HG03159 (cell line): ENCODE results near the gene SPOCK1.
"Not testable (repeated sequence)": the region's sequence is repeated elsewhere in the genome, so short reads cannot be mapped to it uniquely, and the experiment has no call there.

ENCODE experiments used
- ATAC-seq: cut with Tn5 transposase; IDR thresholded peaks from one replicate; pipeline ENCODE4 v1.9.1; 2021; ENCODE audit warnings: mild to moderate bottlenecking, moderate library complexity; ENCODE audit not compliant: unreplicated experiment

The SPOCK1 gene

DNA sequence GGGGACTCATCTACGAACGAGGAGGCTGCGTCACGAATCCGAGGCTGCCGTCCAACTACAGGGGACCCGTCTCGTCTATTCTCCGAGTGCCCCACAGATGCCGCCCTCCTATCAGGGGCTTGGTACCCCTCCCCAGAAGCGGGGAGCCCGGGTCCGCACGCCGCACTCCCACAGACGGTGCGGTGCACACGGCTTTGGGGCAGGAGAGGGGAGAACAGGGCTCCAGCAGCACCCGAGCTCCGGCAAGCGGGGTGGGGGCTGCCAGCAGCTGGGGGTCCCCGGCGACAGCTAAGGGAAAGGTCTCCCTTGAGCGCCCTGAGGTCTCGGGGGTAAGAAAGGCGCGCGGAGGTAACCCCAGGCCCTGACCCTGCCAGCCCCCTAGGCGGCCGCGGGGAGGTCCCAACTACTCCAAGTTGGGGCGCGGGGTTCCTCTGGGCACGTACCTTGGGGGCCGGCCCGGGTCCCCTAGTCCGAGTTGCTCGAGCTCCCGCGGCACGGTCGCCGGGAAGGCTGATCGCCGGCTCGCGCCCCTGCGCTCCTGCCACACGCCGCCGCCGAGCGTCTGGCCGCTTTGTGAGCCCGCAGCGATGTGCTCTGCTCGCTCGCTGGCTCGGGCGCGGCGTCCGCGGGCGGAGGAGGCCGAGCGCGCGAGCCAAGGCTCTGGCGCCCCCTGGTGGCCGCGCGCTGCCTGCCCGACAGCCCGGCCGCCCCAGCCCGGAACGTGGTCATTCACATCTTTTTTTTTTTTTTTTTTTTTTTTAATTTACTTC, at the start of gene SPOCK1:
SPOCK1 (minus strand) TSS at position 591 of the 770 bp plus-strand sequence.
- peak; percentile 95 for ATAC-seq

DNA sequence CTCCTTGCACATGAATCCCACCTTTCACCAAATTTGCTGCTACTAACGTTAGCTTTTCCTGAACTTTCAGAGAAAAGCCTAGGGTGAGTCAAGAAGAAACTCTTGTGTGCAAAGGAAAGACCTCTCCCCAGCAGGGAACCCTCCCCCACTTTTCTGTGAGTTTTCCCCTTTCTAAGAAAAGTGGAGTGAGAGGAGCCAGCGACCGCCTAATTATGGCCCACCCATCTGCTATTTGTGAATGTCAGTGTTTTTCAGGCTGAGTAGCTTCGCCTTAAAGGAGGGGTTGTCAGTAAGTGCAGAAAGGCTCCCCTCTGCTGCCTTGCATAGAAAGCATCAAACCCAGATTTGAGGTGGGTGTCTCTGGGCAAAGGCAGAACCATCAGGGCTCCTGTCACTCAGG, 46.8 kb upstream of the SPOCK1 start:
- ATAC-seq: no peak

DNA sequence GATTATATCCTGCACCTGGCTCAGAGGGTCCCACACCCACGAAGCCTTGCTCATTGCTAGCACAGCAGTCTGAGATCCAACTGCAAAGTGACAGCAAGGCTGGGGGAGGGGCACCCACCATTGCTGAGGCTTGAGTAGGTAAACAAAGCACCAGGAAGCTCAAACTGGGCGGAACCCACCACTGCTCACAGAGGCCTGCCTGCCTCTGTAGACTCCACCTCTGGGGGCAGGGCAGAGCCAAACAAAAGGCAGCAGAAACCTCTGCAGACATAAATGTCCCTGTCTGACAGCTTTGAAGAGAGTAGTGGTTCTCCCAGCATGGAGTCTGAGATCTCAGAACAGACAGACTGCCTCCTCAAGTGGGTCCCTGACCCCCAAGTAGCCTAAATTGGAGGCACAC, 36.3 kb upstream of the SPOCK1 start:
- not testable (repeated sequence) for ATAC-seq

DNA sequence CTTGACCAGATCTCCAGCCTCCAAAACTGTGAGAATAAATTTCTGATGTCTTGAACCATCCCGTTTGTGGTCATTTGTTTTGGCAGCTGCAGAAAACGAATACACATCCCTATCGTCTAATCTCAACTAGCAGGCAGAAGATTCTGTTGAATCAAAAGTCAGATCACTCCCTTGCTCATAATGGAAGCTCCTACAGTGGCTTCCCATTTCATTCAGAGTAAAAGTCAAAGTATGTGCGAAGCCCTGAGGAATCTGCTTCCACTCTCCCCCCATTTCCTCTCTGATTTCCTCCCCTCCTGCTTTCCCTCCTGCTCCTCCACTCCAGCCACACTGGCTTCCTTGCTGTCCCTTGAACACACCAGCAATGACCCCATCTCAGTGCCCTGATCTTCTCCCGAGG, 34.8 kb upstream of the SPOCK1 start:
- ATAC-seq: no peak

DNA sequence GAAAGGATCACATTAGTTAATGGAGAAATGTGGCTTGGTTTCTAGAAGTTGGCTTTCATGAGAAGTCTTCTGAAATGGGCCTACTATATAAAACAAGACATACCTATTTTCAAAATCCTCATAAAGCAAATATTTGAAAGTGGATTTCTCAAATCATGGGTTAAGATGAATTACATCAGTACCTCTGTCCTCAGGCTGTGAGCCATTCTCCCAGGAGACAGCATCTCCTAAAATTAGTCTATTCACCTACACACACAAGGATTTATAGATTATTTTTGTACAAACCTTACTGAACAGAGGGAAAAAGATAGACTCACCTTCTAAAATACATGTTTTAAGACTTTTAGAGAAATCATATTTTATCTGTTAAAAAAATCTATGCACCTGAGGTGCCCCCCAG, 32.1 kb upstream of the SPOCK1 start:
- ATAC-seq: no peak

DNA sequence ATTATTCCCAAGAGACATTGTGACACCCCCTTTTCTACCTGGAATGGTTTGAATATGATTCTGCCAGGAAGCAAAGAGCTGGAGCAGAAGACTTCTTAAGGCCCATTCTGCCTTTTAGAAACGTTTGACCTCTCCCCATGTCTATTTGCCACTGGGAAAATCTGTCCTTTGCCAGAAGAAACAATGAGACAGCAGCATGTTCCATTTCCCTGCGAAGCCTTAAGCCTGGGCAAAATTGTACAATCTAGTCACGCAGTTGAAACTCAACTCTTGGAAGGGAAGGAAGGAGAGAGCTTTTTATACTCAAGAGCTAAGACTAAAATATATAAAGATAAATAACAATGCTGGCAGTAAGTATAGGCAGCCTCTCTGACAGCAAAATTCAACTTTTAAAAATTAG, 22.1 kb upstream of the SPOCK1 start:
- ATAC-seq: no peak

DNA sequence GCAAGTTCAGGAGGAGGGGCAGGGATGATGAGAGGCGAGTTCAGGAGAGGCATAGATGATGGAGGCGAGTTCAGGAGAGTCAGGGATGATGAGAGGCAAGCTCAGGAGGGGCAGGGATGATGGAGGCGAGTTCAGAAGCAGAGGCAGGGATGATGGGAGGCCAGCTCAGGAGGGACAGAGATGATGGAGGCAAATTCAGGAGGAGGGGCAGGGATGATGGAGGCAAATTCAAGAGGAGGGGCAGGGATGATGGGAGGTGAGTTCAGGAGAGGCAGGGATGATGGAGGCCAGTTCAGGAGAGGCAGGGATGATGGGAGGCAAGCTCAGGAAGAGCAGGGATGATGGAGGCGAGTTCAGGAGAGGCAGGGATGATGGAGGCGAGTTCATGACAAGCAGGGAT, 17.8 kb upstream of the SPOCK1 start:
- ATAC-seq: no peak

DNA sequence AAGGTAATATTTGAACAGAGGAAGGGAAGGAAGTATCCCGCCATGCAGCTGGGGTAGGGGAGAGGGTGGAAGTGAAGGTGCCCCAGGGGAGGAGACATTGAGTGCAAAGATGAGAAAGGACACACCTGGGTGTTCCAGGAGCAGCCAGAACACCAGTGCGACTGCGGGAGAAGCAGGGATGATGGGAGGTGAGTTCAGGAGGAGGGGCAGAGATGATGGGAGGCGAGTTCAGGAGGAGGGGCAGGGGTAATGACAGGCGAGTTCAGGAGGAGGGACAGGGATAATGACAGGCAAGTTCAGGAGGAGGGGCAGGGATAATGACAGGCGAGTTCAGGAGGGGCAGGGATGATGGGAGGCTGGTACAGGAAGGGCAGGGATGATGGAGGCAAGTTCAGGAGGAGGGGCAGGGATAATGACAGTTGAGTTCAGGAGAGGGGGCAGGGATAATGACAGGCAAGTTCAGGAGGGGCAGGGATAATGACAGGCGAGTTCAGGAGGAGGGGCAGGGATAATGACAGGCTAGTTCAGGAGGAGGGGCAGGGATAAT, 17.2 kb upstream of the SPOCK1 start:
- no peak for ATAC-seq

DNA sequence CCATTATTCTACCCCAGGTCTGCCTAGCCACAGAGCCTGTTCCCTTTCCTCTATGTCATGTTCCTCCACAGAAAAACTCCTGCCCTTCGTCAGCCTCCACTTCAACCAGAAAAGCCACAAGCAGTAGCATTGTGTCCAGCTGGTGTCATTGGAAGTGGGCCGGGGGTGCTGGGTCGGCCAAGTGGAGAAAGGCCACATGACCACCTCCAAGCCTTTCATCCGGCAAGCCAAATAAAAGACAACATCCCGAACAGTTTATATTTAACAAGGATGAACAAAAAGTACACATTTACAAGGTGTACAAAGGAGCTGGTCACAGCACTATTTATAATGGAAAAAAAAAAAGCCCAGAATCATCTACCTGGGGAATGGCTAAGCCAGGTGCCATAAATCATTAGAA, 16.1 kb upstream of the SPOCK1 start:
- no peak for ATAC-seq

DNA sequence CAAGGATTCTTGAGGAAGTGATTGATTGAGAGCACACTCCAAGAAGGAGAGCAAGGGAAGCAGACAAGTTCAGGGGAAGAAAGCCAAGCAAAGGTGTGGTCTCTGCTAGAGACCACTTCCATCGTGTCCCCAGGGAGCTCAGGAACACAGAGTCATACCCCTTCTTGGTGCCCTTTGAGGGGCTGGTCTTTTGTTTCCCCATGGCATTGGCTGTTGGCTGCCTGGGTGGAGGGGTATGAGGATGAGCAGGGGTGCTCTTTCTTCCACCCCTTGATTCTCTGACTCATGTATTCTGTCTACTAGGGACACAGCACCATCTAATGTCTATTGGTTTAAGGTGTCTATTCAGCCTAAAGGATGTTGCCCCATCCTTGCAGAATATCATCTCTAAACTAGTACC, 11.5 kb upstream of the SPOCK1 start:
- ATAC-seq: no peak

DNA sequence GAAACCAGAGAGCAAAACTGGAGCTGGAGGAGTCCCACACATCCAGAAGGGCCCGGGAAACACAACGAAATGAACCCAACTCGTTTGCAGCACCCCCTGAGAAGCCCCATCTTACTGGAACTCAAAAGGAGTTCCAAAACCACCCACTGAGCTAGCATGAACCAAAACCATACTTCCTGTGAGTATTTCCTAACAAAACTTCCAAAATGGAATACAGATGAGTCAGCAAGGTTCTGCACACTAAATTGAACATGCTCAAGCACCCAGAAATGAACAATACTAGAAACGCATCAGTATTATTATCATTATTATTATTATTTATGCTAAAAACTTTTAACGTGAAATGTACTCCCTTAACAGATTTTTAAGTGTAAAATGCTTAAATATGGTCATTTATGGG, 8.0 kb upstream of the SPOCK1 start:
- no peak for ATAC-seq

DNA sequence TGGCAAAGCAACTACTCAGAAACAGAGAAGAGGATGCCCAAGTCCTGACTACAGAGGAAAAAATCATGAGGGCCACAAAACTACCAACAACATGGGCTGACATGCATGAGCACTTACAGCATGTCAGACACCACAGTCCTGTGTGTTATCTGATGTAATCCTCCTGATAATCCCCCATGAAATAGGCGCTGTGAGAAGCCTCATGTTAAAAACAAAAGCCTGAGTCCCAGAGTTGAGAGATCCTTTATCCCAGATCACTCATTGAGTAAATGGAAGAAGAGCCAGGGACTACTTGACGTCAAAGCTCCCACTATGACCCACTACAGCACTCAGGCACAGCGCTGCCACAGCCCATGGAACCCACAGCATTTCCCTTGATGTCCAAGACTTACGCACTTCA, 7.2 kb upstream of the SPOCK1 start:
- ATAC-seq: no peak

DNA sequence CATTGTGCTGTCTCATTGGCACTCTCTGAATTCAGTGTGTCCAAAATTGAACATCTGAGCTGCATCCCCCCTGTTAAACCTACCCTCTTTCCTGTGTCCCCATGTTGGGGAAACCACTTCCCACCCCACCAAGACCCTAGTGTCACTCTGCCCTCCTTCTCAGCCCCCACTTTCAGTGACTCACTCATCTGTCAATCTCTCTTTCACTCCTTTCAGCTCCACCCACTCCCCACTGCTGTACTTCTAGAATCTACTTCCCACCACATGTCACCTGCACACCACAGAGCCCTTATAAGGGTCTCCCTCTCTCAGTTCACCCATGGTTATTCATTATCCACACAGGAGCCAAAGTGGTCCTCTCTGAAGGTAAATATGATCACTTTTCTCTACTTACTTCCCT, 5.8 kb upstream of the SPOCK1 start:
- no peak for ATAC-seq

DNA sequence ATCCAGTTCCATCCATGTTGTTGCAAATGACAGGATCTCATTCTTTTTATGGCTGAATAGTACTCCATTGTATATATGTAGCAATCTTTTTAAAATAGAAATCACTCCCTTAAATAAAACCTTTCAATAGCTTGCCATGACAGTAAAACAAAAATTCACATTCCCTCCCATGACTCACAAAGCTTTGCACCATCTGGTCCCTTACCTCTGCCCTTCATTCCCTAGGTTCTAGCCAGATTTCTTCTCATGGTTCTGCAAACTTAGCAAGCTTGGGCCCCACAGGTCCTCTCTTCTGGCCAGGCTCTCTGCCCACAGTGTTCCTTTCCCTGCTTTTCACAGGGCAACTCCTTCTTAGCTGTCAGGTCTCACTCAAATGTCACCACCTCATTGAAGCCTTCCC, 4.3 kb upstream of the SPOCK1 start:
- ATAC-seq: no peak

DNA sequence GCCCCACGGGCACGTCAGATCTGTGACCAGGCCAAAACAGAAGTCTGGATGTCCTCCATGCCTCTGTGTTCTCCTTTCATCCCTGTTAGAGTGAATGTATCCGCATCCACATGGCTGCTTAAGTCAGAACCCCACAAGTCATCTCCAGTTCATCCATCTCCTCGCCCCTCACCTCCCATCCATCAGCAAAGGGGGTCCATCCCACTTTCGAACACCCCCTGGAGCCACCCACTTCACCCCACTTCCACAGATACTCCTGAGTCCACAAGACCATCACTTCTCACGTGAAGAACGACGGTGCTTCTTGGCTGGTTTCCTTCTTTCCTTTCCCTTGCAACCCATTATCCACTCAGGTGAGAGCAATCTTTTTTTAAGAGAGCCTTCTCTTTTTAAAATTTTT, 3.5 kb upstream of the SPOCK1 start:
- no peak for ATAC-seq

DNA sequence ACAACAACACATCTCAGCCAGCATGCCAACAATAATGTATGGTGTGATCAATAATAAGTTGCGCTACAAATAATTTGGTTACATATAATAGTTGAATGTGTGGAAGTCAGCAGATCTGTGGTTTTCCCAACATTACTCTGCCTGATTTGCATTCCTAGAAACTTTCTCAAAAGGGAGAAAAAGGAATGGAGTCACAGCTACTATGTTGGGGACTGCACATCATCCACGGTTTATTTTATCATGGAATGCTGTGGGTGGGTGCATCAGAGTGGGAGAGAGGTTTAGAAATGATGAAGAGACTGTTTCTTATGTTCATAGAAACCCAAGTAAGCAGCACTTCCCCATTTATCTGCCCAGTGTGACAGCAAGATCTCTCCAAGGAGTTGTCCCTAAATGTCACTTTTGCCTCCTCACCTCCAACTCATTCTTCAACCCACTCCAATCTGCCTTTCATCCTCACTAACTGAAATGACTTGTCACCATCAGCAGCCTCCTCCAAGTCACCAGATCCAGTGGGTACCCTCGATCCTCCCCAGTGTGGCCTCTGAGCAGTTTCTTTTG, 2.8 kb upstream of the SPOCK1 start:
- ATAC-seq: no peak

DNA sequence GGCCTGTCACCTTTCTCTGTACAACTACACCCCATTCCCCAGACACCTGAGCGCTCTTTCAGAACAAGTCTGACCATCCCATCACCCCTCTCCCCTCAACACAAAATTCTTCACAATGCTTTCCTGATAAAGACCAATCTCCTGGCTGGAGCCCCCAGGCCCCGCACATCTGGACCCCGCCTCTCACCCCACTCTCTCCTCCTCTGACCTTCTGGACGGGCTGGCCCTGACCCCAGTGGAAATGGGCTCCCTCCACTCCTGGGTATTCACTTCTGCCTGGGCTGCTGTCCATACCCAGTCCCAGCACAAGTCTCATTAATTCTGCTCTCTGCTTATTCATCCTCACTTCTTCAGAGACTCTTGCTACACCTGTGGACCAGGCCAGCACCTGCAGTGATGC, 2.1 kb upstream of the SPOCK1 start:
- ATAC-seq: no peak

DNA sequence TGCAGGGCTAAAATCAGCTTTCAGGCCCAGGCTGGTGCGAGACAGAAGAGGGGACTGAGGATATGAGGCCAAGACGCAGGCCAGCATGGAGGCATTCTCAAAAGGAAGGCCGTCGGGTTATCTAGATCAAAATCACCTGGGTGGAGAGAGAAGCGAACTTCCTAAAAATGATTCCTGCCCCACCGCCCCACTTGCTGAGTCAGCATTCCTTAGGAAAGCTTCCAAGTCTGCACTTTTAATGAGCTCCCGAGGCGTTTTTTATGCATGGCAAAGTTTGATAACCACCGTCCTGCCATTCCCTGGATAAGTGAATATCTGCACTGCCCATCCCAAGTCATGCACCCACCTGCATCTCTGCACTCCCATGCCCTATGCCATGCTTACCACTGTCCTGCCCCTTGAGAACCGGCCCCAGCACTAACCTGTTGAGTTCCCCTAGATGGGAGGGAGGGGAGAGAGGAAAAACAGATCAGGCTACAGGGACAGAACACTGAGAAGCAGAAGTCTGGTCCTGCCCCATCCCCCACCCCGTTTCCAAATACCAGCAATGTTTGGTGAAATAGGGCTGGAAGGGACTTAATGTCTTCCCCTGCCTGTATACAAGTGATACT, 1.6 kb upstream of the SPOCK1 start:
- ATAC-seq: no peak

DNA sequence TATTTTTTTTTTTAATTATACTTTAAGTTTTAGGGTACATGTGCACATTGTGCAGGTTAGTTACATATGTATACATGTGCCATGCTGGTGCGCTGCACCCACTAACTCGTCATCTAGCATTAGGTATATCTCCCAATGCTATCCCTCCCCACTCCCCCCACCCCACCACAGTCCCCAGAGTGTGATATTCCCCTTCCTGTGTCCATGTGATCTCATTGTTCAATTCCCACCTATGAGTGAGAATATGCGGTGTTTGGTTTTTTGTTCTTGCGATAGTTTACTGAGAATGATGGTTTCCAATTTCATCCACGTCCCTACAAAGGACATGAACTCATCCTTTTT, 351 bp upstream of the SPOCK1 start:
- not testable (repeated sequence) for ATAC-seq

DNA sequence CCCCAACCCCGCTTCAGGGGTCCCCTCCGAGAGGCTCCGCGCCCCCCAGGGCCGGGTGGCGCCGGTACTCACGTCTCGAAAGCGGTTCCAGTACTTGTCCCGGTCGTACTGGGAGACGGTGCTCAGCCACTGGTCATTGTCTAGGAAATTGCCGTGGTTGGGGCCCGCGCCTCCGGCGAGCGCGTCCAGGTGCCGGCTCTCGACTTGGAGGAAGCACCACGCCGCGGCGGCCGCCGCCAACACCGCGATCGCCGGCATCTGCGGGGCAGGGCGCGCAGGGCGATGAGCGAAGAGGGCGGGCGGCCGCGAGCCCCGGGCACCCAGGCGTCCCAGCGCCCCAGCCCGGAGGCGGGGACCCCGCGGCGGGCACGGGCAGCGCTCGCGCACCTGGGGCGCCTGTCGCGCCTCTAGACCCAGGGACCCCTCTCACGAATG, 808 bp downstream of the SPOCK1 start:
- ATAC-seq: no peak

DNA sequence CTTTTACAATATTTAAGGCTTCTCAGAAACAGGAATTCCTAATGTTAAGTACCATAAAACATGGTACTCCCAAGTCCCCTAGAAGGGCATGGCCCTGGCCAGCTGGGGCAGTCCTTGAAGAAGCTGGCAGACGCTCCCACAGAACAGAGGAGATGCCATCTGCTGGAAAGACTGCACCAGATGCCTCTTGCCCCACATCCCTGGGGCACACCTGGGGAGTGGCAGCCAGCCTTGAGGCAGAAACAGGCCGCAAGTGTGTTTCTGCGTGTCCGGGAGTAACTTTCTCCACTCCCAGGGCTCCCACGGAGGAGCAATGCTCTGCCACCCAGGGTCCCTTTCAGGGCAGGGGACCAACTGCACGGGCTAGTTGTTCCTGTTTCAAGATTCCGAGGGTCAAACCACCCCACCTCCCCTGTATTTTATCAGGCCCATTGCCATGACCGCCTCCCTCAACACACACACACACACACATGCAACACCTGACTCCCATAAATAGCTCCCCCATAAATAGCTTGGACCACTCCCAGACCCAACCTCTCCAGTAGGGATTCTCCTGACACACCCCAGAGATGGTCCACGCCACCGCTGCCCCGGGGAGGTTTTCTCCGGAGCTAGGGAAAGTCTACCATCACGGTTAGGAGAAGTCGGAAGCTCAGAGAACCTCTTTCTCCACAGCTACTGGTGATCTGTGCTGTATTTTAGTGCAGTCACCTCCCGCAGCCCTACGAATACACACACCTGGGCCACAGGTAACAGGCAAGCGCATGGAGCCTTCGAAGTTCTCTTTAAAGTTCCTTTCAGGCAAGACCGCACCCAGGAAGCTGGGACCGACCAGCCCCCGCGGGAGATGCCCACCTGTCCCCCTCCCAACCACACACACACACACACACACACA, 1.5 kb downstream of the SPOCK1 start:
- ATAC-seq: no peak
